ENCODE measurements around the gene SLC37A3. TPM values are rescaled to one million over a fixed set of nuclear protein-coding genes. Genes with fewer than 3 reads are reported as not detected.

SLC37A3 gene
- total and polyA plus RNA-seq, 2 donors (not counting 3 experiments of a cell fraction or from before 2014, with no cell fraction given): 32.7 to 59.7 TPM

DNA sequence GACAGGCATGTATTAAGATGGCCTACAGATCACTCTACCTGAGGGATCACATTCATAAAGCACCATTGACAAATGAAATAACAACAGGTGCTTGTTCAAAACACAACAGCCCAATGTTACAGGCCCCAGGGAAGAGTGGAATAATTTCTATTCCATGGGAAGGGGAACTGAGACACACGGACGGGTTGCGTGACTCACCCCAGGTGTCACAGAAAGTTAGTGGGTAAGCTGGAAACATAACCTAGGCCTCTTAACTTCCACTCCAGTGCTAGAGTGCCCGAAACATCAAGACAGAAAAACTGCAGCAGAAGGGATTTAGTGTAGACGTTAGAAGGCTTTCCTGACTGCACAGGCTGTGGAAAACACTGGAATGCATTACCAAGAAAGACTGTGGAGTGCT, 48.3 kb downstream of the SLC37A3 start:
- H3K79me2 ChIP-seq (ENCODE audit: control insufficient read depth, insufficient read depth, low read length): no peaks in the 10 kb centered on the region
- no peaks in the 10 kb centered on the region for H3K9me1 ChIP-seq (replicated peaks; ENCODE audit: control insufficient read depth, extremely low read depth, insufficient read depth, low read length)
- no peak overlapping the region for H3K4me2 ChIP-seq (ENCODE audit: insufficient read depth, low read length)
- H3K9ac ChIP-seq (replicated peaks; ENCODE audit: extremely low read depth, insufficient read depth, low read length): peak overlapping the region; percentile 81
- FAIRE-seq (no peak), DNase-seq (ENCODE audit: low read depth, low spot score) (no peak)
- BruUV-seq (replicated peaks): no TSS peak
- no peak overlapping the region for H2AFZ ChIP-seq (ENCODE audit: low read depth, low read length)
- dilution Hi-C loops (cut with MboI; ENCODE audit: extremely low pct_ligation_motif_present, low sequenced_read_pairs) (no loop called here), intact Hi-C loops (cut with micrococcal nuclease) (loop anchor here (2.0 kb wide), 1 partner anchor 47 kb away; no protein-coding TSS in a partner anchor)
- no peaks in the 10 kb centered on the region for H4K20me1 ChIP-seq (replicated peaks; ENCODE audit: control insufficient read depth, extremely low read depth, insufficient read depth, low read length)
- no peaks in the 10 kb centered on the region for H3K27me3 ChIP-seq (ENCODE audit: control insufficient read depth in 2 of 2, insufficient read depth in 2 of 2, low read length in 2 of 2)
- H3K9me3 ChIP-seq (replicated peaks; ENCODE audit: control insufficient read depth, insufficient read depth, low read length): no peaks in the 10 kb centered on the region
- peaks cover 18% of the 10 kb centered on the region for H3K4me1 ChIP-seq (ENCODE audit: control insufficient read depth, extremely low read depth, insufficient read depth, low read length)
- POLR2A ChIA-PET: no interaction called here
- no peak overlapping the region for H3K4me3 ChIP-seq (replicated peaks in 1 of 3; ENCODE audit: insufficient read depth in 1 of 3, low read depth in 1 of 3, low read length in 3 of 3)
- peak overlapping the region; percentile 89 for H3K27ac ChIP-seq (ENCODE audit: insufficient read depth, low read depth, low read length)
- H3K36me3 ChIP-seq (ENCODE audit: control insufficient read depth in 2 of 2, extremely low read depth in 1 of 2, insufficient read depth in 2 of 2, low read length in 2 of 2): peaks cover 3 to 4% of the 10 kb centered on the region in 2 experiments
- CTCF ChIA-PET: interaction anchor here (1.0 kb wide), 1 partner anchor 144 kb away, joined by 3 read pairs; no protein-coding TSS in a partner anchor
- TF ChIP-seq, protein P1, sequence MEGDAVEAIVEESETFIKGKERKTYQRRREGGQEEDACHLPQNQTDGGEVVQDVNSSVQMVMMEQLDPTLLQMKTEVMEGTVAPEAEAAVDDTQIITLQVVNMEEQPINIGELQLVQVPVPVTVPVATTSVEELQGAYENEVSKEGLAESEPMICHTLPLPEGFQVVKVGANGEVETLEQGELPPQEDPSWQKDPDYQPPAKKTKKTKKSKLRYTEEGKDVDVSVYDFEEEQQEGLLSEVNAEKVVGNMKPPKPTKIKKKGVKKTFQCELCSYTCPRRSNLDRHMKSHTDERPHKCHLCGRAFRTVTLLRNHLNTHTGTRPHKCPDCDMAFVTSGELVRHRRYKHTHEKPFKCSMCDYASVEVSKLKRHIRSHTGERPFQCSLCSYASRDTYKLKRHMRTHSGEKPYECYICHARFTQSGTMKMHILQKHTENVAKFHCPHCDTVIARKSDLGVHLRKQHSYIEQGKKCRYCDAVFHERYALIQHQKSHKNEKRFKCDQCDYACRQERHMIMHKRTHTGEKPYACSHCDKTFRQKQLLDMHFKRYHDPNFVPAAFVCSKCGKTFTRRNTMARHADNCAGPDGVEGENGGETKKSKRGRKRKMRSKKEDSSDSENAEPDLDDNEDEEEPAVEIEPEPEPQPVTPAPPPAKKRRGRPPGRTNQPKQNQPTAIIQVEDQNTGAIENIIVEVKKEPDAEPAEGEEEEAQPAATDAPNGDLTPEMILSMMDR (IDR thresholded peaks at IDR 0.05; ENCODE audit: extremely low read depth in 1 of 2, insufficient read depth in 1 of 2, low read depth in 1 of 2, low read length in 2 of 2): no peak
- no peak for TF ChIP-seq GATA2 (IDR thresholded peaks at IDR 0.05; ENCODE audit: insufficient read depth, insufficient read length, low read depth, low read length)
- no peak for TF ChIP-seq JUN (IDR thresholded peaks at IDR 0.05; ENCODE audit: borderline replicate concordance, insufficient read depth, insufficient read length, low read depth)
- TF ChIP-seq EZH2 (IDR thresholded peaks at IDR 0.05; ENCODE audit: borderline replicate concordance, low read depth, low read length, severe bottlenecking): no peak
- no peak for TF ChIP-seq POLR2AphosphoS5 (IDR thresholded peaks at IDR 0.05; ENCODE audit: insufficient read depth, low read depth, low read length)
- no peak for TF ChIP-seq POLR2A (IDR thresholded peaks at IDR 0.05; ENCODE audit: low read depth, low read length)
